Ureter (tissue), 1 donor: ENCODE results near the gene RPS6KB2. TPM values are rescaled to one million over a fixed set of nuclear protein-coding genes. Genes with fewer than 3 reads are reported as not detected.
"Not testable (repeated sequence)": the region's sequence is repeated elsewhere in the genome, so short reads cannot be mapped to it uniquely, and the experiment has no call there.

Experiments
- DNase-seq: peaks from one replicate; pipeline ENCODE4 v3.0.0-alpha.2; 2020; ENCODE audit warnings: low spot score
- total RNA-seq: library from RNA; stranded (reverse); gene quantifications from one replicate; pipeline ENCODE4 v1.2.4, GENCODE V29; 2023
- donor health status: DM: yes; HTN: yes; CAD: no.

The RPS6KB2 gene
- total RNA-seq, 1 donor from 2014 or later: 44.8 TPM

DNA sequence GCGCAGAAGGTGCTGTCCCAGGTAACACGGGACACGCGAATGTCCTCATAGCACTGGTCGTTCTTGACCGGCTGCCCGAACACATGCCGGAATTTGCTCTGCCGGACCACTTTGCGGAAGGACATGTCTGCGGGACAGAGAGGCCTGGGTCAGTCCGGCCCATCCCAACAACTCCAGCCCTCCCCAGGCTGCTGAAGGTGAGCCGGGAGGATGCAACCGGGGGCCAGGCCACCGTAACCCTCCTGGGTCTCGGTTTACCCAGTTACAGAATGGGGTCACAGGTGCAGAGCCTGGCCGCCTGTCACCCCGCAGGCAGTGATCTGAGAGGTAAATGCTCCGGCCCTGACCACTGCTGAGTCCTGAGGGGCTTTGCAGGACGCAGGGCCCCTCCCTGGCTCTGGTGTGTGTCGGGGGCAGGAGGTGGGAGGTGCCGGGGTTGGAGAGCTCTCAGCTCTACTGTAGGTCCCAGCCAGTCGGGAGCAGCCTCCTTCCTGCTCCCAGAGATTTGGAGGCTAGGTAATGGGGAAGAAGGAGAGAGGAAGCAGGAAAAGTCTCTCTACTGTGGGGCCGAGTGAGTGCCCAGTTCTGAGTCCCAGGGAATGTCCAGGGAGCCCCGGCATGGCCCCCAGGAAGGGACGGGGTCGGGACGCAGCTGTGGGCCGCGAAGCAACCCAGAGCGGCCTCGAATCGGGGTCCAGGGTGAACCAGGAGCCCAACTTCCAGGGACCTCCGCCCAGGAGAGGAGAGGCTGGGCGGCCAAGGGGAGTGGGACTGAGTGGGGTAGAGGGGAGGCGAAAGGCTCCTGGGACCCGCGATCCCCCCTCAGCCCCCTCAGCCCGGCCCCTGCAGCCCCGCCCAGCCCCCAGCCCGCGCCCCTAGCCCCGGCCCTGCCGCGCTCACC lies 14.5 kb downstream of the RPS6KB2 start:
- DNase-seq: no peak

DNA sequence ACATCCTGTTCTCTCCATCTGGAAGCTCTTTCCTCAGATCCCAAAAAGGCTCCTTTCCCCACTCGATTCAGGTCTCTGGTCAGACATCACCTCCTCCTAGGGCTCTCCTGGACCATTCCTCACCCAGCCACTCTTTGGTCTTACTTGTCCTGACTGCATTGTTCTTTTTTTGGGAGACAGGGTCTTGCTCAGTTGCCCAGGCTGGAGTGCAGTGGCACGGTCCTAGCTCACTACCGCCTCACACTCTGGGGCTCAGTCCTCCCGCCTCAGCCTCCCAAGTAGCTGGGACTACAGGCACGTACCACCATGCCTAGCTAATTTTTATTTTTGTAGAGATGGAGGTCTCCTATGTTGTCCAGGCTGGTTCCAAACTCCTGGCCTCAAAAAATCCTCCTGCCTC lies 17.2 kb downstream of the RPS6KB2 start:
- no peak for DNase-seq

DNA sequence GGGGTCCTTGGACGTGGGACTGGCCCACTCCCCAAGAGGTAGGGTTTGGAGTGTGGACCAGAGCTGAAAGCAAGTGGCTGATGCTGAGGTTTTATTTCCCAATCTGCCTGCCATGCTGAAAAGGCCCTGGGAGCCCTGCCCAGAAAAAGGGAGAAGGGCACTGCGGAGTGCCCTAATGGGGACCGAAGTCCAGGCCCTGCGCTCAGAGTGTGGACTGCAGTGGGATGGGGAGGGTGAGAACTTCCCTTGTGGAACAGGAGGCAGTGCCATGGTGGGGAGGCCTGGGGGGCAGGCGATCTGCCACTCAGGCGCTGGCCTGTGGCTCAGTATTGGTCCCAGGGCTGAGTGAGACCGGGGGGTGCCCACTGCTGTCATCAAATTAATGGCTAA lies 19.9 kb downstream of the RPS6KB2 start:
- DNase-seq: no peak

DNA sequence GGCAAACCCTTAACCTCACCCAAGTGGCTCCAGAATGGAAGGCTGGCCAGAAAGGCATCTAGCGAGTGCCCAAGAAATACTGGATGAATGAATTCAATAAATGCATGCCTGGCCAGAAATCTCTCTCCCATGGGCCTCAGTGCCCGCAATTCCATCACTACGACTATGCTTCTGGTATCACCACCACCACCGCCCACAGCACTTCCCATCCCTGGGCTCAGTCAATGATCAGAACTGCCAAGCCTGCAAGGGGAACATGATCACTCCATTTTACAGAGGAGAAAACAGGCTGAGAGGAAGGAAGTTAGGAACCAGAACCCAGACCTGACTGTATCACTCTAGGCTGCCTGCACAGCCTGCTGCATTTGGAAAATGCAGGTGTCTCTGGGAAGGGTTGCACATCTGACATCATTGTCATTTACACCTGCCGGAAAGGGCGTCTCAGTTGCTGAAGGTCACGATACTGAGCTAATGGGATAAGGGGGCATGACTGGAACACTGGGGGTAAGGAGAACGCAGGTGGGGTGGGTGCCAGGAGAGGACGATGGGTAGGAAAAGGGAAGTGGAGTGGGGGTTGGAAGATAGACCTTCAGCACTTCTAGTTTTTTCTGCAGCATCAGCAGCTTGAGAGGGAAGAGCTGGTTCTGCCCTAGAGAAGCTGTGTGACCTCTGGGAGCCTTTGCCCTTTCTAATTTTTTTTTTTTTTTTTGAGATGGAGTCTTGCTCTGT lies 21.0 kb downstream of the RPS6KB2 start:
- DNase-seq: no peak

DNA sequence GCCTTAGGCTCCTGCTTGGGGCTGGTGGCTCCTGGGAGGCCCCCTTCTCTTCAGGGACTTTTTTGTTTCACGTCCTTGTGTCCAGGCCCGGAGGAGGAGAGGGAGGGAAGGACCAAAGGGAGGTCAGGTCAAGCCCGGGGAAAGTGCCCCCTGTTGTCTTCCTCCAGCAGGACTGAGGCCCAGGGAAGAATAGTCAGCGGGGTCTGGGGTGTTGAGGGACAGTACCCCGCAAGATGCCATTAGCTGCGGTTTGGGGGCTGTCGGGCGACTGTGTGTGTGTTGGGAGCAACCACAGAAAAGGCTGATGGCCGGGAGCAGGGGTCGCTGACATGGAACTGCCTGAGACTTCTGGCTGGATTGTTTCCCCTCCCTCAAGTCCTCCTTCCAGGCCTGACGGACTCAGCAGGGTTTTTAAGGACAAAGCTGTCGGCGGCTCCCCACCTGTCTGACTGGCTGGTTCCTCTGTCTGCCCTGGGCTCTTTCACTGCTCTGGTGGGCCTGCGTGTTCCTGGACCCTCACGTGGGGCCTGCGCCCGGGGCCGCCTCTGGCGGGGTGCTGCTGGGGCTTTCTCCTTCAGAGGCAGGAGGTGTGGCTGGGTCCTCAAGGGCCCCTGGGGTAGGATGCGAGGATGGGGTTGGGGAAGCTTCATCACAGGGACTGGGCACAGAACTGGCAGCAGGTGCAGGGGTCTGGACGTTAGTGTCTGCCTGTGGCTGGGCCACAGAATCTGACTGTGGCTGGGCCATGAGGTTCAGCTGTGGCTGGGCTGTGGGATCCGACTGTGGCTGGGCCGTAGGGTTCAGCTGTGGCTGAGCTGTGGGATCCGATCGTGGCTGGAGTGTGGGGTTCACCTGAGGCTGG lies 22.7 kb downstream of the RPS6KB2 start:
- no peak for DNase-seq

DNA sequence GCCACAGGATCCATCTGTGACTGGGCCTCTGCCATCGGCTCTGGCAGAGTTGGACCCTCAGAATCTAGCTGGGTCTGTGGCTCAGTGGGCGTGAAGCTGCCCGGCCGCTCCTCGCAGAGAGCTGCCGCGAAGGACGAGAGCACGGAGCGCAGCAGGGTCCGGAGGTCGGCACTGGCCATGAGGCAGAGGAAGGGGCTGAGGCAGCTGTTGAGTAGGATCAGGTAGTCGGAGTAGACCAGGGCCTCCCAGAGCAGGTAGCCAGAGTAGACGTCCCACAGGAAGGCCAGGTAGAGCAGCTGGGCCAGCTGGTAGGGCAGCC lies 23.3 kb downstream of the RPS6KB2 start:
- DNase-seq: no peak

DNA sequence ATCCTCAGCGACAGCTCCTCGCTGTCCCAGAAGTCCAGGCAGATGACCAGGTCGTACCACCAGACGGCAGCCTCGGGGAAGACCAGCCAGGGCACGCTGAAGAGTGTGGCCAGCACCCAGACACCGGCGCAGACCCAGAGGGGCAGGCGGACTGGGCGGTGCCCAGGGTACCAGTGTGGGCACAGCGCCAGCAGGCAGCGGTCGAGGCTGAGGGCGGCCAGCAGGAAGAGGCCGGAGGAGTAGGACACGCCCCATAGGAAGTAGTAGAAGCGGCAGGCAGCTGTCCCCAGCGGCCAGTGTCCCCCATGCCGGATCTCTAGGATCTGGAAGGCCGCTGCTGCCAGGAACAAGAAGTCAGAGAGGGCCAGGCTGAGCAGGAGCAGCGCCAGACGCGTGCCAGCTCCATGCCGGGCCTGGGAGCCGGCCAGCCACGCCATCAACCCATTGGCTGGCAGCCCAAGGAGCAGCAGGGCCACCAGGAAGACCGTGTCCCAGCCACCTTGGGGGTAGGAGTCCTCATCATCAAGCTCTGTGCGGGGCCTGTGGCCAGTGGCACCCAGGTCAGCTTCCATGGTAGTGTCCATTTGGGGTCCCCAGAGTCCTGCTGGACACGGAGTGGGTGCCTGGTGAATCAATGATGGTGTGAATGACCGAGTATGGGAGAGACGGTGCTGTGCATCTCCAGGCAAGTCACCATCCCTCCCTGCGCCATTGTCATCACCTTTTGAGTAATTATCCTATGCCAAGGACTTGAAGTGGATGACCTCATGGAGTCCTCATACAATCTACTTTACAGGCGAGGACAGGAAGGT lies 24.1 kb downstream of the RPS6KB2 start, which contains the start of gene GPR152:
TSS of gene GPR152 (minus strand) at position 589 of the 812 bp plus-strand sequence. CDS start at position 584, 5 bp downstream.
- no peak for DNase-seq

DNA sequence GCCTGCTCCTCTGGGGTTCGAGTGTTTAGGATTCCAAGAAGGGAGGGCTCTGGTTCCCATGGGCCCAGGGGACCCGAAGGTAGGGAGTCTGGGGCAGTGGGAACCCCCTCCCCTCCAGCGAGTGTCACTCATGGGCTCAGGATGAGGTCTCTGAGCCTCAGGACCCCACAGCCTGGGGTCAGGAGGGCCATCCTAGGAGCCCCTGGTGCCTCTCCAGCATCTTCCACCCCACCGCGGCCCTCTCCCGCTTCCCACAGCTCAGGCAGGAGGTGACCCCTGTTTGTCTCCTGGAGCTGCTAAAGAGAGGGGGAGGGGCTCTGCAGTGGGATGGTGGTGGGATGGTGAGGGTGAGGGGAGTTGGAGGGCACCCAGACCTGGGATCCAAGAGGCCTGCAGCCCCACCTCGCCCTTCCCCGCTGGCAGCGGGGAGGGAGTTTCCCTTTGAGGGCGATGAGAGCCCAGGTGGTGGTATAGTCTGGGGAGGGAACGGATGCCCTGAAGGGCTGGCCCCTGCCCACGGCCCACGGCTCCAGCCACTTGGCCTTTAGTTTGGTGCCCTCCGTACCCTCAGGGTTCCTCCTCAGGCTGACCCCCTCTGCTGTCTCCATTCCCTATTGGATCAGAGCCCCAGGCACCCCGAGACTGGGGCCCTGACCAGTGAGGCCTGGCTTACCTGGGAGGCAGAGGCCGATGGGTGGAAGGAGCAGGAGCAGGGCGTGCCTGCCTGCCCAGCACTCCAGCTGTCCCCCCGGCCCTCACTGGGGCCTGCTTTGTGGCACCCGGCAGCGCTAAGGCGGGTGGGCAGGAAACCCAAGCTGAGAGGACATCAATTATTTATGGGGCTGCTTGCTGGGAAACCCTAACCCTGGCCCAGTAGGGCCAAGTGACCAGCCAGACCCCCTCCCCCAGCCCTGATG lies 25.8 kb downstream of the RPS6KB2 start:
- DNase-seq: no peak

DNA sequence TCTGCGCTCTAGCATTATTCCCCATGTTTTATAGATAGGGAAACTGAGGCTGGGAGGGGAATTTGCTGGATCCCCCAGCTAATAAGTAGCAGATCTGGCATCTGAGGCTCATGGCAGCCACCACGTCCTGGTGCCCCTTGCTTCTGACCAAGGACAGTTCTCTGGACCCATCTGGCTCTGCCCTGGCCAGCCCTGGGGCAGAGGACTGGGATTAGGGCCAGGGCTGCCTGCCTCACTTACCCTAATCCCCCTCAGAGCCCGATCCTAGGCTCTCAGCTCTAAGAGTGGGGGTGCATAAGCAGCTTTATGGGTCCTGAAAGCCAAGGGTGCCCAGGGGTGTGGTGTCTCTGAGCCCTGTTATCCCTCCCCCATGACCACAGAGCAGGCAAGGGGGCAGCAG lies 26.8 kb downstream of the RPS6KB2 start, which contains the start of gene CABP4:
TSS of gene CABP4 (plus strand) at position 301 of the 400 bp plus-strand sequence. CDS start at position 371, 70 bp downstream.
- DNase-seq: no peak

DNA sequence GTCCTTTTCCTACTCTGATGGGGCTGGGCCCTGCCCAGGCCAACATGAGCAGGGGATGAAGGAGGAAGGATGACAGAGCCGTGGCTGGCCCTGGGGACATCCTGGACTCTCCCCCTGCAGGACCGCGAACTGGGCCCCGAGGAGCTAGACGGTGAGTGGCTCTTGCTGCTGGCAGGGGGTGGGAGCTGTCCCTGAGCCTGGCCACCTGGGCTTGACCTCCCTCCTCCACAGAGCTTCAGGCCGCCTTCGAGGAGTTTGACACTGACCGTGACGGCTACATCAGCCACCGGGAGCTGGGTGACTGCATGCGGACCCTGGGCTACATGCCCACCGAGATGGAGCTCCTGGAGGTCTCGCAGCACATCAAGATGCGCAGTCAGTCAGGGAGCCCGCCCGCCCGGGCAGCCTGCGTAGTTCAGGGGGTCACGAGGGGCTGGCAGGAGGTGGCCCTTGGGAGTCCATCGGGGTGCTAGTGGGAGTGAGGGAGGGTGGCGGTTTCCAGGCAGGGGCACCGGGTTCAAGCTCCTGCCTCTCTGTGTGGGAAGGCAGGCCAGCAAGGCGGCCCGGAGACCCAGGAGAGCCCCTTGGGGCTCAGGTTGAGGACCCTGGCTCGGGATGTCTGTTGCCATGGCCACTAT lies 27.9 kb downstream of the RPS6KB2 start:
- no peak for DNase-seq

DNA sequence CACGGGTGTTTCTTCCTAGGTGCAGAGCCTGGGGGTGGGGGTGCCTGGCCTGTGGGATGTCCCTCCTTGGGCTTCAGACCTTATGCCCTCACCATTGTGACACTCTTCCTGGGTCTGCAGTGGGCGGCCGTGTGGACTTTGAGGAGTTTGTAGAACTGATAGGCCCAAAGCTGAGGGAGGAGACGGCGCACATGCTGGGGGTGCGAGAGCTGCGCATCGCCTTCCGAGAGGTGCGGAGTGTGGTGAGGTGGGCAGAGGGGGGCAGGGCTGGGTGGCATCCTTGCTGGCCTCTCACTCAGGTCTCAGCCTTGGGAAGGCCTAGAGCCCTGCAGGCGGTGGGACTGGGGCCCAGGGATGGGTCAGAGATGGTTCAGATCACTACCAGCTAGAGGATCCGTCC lies 29.2 kb downstream of the RPS6KB2 start:
- DNase-seq: no peak

DNA sequence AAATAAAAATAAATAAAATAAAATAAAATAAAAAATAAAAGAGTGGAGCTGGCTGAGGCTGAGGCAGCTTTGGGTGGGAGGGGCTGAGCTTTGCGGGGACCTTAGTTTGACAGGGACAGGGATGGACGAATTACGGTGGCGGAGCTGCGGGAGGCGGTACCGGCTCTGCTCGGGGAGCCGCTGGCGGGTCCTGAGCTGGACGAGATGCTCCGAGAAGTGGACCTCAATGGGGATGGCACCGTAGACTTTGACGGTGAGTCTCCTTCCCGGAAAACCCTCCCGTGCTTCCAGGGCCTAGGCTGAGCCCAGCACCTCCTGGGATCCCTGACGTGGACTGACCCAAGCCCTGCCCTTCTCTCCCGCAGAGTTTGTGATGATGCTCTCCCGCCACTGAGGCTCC lies 30.0 kb downstream of the RPS6KB2 start:
- DNase-seq: no peak

DNA sequence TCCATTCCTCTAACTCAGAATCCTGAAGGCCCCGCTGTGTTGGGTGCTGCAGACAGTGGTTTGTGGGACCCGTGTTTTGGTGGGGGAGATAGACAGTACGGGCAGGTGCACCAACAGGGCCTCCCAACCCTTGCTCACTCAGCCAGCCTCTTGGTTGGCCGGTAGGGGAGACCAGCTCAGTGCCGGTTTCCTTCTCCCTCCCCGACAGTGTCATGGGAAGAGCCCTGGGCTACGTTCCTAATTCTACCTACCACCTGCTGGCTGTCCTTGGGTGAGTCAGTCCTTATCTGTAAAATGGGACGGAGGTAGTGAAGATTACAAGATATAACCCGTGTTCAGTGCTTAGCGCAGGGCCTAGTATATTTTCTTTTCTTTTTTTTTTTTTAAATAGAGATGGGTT lies 34.9 kb downstream of the RPS6KB2 start:
- DNase-seq: no peak

DNA sequence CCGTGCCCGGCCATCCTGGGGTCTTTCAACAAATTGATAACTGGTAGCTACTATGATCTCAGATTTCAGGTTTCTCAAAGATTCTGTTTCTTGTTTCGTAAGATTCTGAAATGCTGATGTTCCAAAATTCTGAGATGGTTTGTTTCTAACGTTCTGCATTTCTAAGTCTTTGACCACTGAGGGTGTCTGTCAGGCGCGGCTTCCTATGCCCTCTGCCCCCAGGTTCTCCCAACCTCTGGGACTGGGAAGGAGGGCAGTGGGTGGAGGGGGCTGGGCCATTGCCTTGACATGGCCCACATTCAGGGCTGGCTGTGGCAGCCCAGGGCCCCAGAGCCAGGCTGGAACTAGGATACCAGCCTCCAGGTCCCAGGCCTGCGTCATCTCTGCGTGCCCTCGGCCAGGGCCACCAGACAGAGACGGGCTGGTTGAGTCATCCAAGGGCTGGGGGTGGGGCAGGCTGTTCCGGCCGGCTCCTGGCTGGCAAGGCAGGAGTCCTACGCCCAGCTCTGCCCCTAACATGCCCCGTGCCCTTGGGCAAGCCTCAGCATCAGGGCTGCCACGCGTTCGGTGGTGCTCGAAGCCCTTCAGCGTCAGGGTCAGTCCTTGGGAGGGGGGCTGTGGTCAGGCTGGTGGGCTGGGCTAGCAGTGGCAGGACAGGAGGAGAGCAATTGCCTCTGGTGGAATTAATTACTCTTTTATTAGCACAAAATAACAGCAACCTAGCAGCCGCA lies 35.6 kb downstream of the RPS6KB2 start:
- DNase-seq: peak; percentile 86

DNA sequence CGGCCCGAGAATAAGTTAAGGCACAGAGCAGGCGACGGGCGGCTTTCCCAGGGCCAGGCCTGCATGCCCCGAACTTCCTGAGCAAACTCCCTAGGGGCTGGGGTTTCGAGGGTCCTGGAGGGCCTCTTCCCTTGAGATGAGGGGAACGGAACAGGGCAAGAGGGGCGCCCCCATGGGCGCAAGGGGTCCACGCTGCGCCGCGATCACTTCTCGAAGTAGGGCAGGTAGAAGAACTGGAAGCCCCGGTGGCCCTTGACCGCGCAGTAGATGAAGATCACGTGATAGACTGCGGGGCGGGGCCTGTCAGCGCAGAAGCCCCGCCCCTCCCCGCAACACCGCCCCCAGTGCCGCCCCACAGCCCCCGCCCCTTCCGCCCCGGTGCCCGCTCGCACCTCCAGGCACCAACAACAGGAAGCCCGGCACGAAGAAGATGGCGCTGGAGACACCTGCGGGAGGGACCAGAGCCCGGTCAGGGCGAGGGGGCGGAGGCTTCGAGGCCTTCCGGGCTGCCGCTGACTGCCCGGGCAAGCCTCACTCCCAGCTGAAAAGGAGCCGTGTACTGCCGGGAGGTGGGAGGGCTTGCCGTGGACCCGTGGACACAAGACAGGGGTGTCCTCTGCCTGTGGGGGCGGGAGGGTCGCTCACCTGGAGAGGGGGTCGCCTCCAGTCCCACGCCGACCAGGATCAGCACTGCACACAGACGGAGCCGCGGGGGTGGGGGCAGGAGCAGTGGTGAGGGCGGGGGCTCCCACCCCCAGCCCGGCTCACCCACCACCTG lies 36.3 kb downstream of the RPS6KB2 start:
- peak; percentile 92 for DNase-seq

DNA sequence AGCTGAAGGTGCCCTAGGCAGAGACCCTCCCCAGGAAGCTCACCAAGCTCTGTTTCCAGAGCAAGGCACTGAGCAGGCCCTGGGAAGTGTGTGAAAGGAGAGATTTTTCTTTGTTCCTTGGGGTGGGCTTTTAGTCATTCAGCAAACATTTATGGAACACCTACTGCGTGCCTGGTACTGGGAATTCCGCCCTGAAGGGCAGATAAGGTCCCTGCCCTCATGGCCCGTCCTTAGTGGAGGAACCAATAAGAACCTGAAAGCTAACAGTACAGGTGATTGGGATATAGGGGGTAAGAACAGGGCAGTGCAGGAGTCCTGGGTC lies 36.9 kb downstream of the RPS6KB2 start:
- DNase-seq: no peak

DNA sequence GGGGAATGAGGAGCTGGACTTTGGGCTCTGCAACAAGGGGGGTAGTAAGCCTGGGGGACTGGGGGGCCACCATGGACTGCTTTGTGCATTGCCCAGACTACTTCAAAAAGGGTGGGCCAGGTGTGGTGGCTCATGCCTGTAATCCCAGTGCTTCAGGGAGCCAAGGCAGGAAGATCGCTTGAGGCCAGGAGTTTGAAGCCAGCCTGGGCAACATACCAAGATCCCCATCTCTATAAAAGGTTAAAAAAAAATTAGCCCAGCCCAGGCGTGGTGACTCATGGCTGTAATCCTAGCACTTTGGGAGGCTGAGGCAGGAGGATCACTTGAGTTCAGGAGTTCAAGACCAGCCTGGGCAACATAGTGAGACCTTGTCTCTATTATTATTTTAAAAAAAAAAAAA lies 37.2 kb downstream of the RPS6KB2 start:
- not testable (repeated sequence) for DNase-seq

DNA sequence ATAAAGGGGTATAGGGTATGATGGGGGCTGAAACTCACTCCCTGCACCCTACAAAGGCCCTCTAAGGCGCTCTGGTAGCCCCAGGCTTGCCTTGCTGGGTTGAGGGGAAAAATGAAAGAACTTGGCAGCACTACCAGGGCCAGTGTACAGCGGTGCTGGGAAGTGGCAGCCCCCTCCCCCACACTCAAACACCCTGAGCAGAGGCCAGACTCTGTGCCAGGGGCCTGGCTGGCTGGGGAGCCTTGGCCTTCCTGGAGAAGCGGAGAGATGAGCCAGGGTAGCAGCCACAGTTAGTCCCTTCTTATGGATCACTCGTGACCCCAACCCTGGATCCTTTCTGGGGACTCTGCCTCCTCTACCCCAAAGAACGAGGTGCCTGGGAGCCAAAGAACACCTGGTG lies 38.1 kb downstream of the RPS6KB2 start:
- no peak for DNase-seq
